ENCODE results near the gene RTF1. TPM values are rescaled to one million over a fixed set of nuclear protein-coding genes. Genes with fewer than 3 reads are reported as not detected.
"Not testable (repeated sequence)": the region's sequence is repeated elsewhere in the genome, so short reads cannot be mapped to it uniquely, and the experiment has no call there.

Gene RTF1
- 22.1 and 23.5 TPM in 2 replicates for total RNA-seq

GRCh38 chr15:41416742-41417417, at the start of gene RTF1:
TSS of gene RTF1 (plus strand) at chr15:41417095. CDS start at chr15:41417116, 21 bp downstream.
- DNase-seq (ENCODE audit: low read depth): peak; percentile 48
- H3K4me3 ChIP-seq (ENCODE audit: low read depth, low read length): peak within 1 kb of the TSS; percentile 74
- TF ChIP-seq CTCF (conservative IDR thresholded peaks at IDR 0.05; ENCODE audit: low read depth, low read length): no peak

- no peak for TF ChIP-seq CTCF (conservative IDR thresholded peaks at IDR 0.05; ENCODE audit: low read depth, low read length)
- no peak for DNase-seq (ENCODE audit: low read depth)
Measured at GRCh38 chr15:41367418-41367817, 49.5 kb upstream of the RTF1 start.

GRCh38 chr15:41377978-41378377, 38.9 kb upstream of the RTF1 start:
- DNase-seq (ENCODE audit: low read depth): no peak
- no peak overlapping the region for H3K4me3 ChIP-seq (ENCODE audit: low read depth, low read length)
- TF ChIP-seq CTCF (conservative IDR thresholded peaks at IDR 0.05; ENCODE audit: low read depth, low read length): no peak

More at GRCh38 chr15:41367418-41367817, 49.5 kb upstream of the RTF1 start:
- no peak overlapping the region for H3K4me3 ChIP-seq (ENCODE audit: low read depth, low read length)

- not testable (repeated sequence) for H3K4me3 ChIP-seq (ENCODE audit: low read depth, low read length); DNase-seq (ENCODE audit: low read depth)
Measured at GRCh38 chr15:41383974-41384749, 32.7 kb upstream of the RTF1 start.

- no peak for TF ChIP-seq CTCF (conservative IDR thresholded peaks at IDR 0.05; ENCODE audit: low read depth, low read length)
- DNase-seq (ENCODE audit: low read depth): no peak
- no peak overlapping the region for H3K4me3 ChIP-seq (ENCODE audit: low read depth, low read length)
Measured at GRCh38 chr15:41387646-41388045, 29.2 kb upstream of the RTF1 start.

- DNase-seq (ENCODE audit: low read depth): no peak
- H3K4me3 ChIP-seq (ENCODE audit: low read depth, low read length): no peak overlapping the region
- no peak for TF ChIP-seq CTCF (conservative IDR thresholded peaks at IDR 0.05; ENCODE audit: low read depth, low read length)
Measured at GRCh38 chr15:41392659-41393058, 24.2 kb upstream of the RTF1 start.

- no peak for DNase-seq (ENCODE audit: low read depth)
- no peak for TF ChIP-seq CTCF (conservative IDR thresholded peaks at IDR 0.05; ENCODE audit: low read depth, low read length)
- H3K4me3 ChIP-seq (ENCODE audit: low read depth, low read length): no peak overlapping the region
Measured at GRCh38 chr15:41394924-41395323, 22.0 kb upstream of the RTF1 start.

Measured in epithelial cell of proximal tubule (primary cell).